HepG2 (cell line): ENCODE data around the gene SEC24A. TPM values are rescaled to one million over a fixed set of nuclear protein-coding genes. Genes with fewer than 3 reads are reported as not detected.

Experiments
- DRAP1 ChIP-seq: IDR thresholded peaks from 2 replicates; pipeline ENCODE4 v1.6.1; 2016; ENCODE audit warnings: missing genetic modification reagents, missing compliant biosample characterization
- E2F2 ChIP-seq: sonication (generic); formaldehyde crosslinking; IDR thresholded peaks from 2 replicates; pipeline ENCODE4 v1.4.0; 2020; ENCODE audit warnings: missing genetic modification reagents, borderline replicate concordance
- KLF9 ChIP-seq: IDR thresholded peaks from 2 replicates; pipeline ENCODE4 v1.6.1; 2016; ENCODE audit warnings: low read depth
- MLX ChIP-seq: IDR thresholded peaks from 2 replicates; pipeline ENCODE4 v1.6.1; 2016
- NCOA2 ChIP-seq: sonication (generic); formaldehyde crosslinking; IDR thresholded peaks from 2 replicates; pipeline ENCODE4 v1.8.0; 2022; ENCODE audit warnings: inconsistent platforms
- NFAT5 ChIP-seq: sonication (generic); formaldehyde crosslinking; IDR thresholded peaks from 2 replicates; pipeline ENCODE4 v1.4.0; 2020; ENCODE audit warnings: missing genetic modification reagents
- RARA ChIP-seq: IDR thresholded peaks from 2 replicates; pipeline ENCODE4 v1.6.1; 2016; ENCODE audit warnings: missing genetic modification reagents, missing compliant biosample characterization
- RXRB ChIP-seq: IDR thresholded peaks from 2 replicates; pipeline ENCODE4 v1.6.1; 2016; ENCODE audit warnings: borderline replicate concordance, missing genetic modification reagents, missing compliant biosample characterization
- SNAI1 ChIP-seq: sonication (generic); formaldehyde crosslinking; IDR thresholded peaks from 2 replicates; pipeline ENCODE4 v1.5.0; 2020; ENCODE audit warnings: mild to moderate bottlenecking, missing genetic modification reagents, borderline replicate concordance
- TAF15 ChIP-seq: fragments of 200-400 bp; formaldehyde crosslinking; IDR thresholded peaks from one replicate; pipeline ENCODE4 v1.6.1; 2018; ENCODE audit warnings: mild to moderate bottlenecking, low read depth, low read length; ENCODE audit not compliant: poor library complexity, severe bottlenecking
- TBX3 ChIP-seq: fragments of 450-650 bp; IDR thresholded peaks from 2 replicates; pipeline ENCODE4 v1.6.1; 2017; ENCODE audit warnings: antibody characterized with exemption, mild to moderate bottlenecking, inconsistent platforms, borderline replicate concordance
- TCF7L2 ChIP-seq: IDR thresholded peaks from 2 replicates; pipeline ENCODE4 v1.6.1; 2011; ENCODE audit warnings: mild to moderate bottlenecking, low read depth, low read length, moderate library complexity
- ZBED4 ChIP-seq: sonication (generic); formaldehyde crosslinking; IDR thresholded peaks from 2 replicates; pipeline ENCODE4 v1.4.0; 2020; ENCODE audit warnings: missing genetic modification reagents, borderline replicate concordance
- ZBTB21 ChIP-seq: sonication (generic); formaldehyde crosslinking; IDR thresholded peaks from 2 replicates; pipeline ENCODE4 v1.4.0; 2020; ENCODE audit warnings: missing genetic modification reagents
- ZNF124 ChIP-seq: sonication (generic); formaldehyde crosslinking; IDR thresholded peaks from 2 replicates; pipeline ENCODE4 v1.4.0; 2020; ENCODE audit warnings: missing genetic modification reagents
- ZNF160 ChIP-seq: sonication (generic); formaldehyde crosslinking; IDR thresholded peaks from 2 replicates; pipeline ENCODE4 v1.8.0; 2022; ENCODE audit warnings: mild to moderate bottlenecking, inconsistent platforms, missing genetic modification reagents
- ZNF337 ChIP-seq: sonication (generic); formaldehyde crosslinking; IDR thresholded peaks from 2 replicates; pipeline ENCODE4 v1.5.1; 2020; ENCODE audit warnings: missing genetic modification reagents, low read depth, mild to moderate bottlenecking, borderline replicate concordance
- ZSCAN9 ChIP-seq: IDR thresholded peaks from 2 replicates; pipeline ENCODE4 v1.6.1; 2016; ENCODE audit warnings: borderline replicate concordance
- polyA plus RNA-seq, 8 experiments: library from polyadenylated mRNA; depleted of rRNA in 3 of 8; stranded (reverse) in 7 of 8; unstranded in 1 of 8; fragments of >200 nt; fragmentation: Illumina TruSeq in 4 of 8; extraction: Trizol in 4 of 8; gene quantifications; 2 replicates each; pipeline versions ENCODE4 v1.2.1 to v1.2.3, GENCODE V29; 2011 to 2016; ENCODE audit warnings: low read depth in 4 of 8, missing spikeins in 1 of 8, mixed read lengths in 1 of 8; ENCODE audit not compliant: insufficient read depth in 1 of 8
- total RNA-seq, 5 experiments: library from RNA; depleted of rRNA; stranded (reverse); fragments of >200 nt; fragmentation: Illumina TruSeq; extraction: Trizol; gene quantifications; 2 replicates each; pipeline ENCODE4 v1.2.3, GENCODE V29; 2016; ENCODE audit warnings: low read depth in 1 of 5

Gene SEC24A
- total and polyA plus RNA-seq, 2 of the 13 experiments (the other 11 are each of a cell fraction or from before 2014, with no cell fraction given): 30.5 to 56.8 TPM

- TF ChIP-seq TBX3: peak; percentile 53; the same call in 1 of the 2 replicates
- no peak for TF ChIP-seq TCF7L2
- peak; percentile 46; the same call in 1 of the 2 replicates for TF ChIP-seq ZSCAN9 (CRISPR knock-in tag)
- TF ChIP-seq ZBTB21 (CRISPR knock-in tag): 0 out of 2 replicates have a peak, but pooled peaks have one; percentile 48
- 0 out of 2 replicates have a peak, but pooled peaks have one; percentile 11 for TF ChIP-seq ZNF160 (CRISPR knock-in tag)
- TF ChIP-seq NFAT5 (CRISPR knock-in tag): no peak
- no peak for TF ChIP-seq NCOA2 (CRISPR knock-in tag)
- TF ChIP-seq ZNF337: no peak
- 0 out of 2 replicates have a peak, but pooled peaks have one; percentile 36 for TF ChIP-seq DRAP1
- peak; percentile 53; the same call in 1 of the 2 replicates for TF ChIP-seq ZBED4 (CRISPR knock-in tag)
- TF ChIP-seq KLF9 (CRISPR knock-in tag): peak; percentile 36; the same call in 1 of the 2 replicates
- no peak for TF ChIP-seq ZNF124 (CRISPR knock-in tag)
- no peak; the same call in 1 of the 2 replicates for TF ChIP-seq SNAI1 (CRISPR knock-in tag)
- peak; percentile 32; the same call in 1 of the 2 replicates for TF ChIP-seq RXRB (CRISPR knock-in tag)
- no peak for TF ChIP-seq TAF15
- TF ChIP-seq RARA (CRISPR knock-in tag): 0 out of 2 replicates have a peak, but pooled peaks have one; percentile 8
- TF ChIP-seq MLX (CRISPR knock-in tag): 0 out of 2 replicates have a peak, but pooled peaks have one; percentile 23
- no peak for TF ChIP-seq E2F2 (CRISPR knock-in tag)
Measured at GRCh38 chr5:134738963-134739661, 90.5 kb downstream of the SEC24A start (continued).
